HEK293T (cell line): ENCODE results near the gene WDR87.

ENCODE experiments used
- CTCF ChIA-PET: fragments of 350-600 bp; formaldehyde crosslinking; extraction: SDS; loops from one replicate; lab custom pipeline; 2021; ENCODE audit warnings: antibody characterized with exemption, inconsistent platforms; lab: Yijun Ruan, JAX
- POLR2A ChIA-PET: fragments of 350-600 bp; formaldehyde crosslinking; extraction: SDS; loops from one replicate; lab custom pipeline; 2020; ENCODE audit warnings: antibody characterized with exemption, inconsistent platforms; lab: Yijun Ruan, JAX
- DNase-seq: peaks from one replicate; pipeline ENCODE4 v3.0.0; 2012; ENCODE audit warnings: mixed read lengths; ENCODE audit errors: extremely low spot score
- ARNT ChIP-seq: fragments of 450-650 bp; IDR thresholded peaks from 2 replicates; pipeline ENCODE4 v1.6.1; 2017; ENCODE audit warnings: mild to moderate bottlenecking
- BHLHE40 ChIP-seq: fragments of 450-650 bp; IDR thresholded peaks from 2 replicates; pipeline ENCODE4 v1.6.1; 2016; ENCODE audit warnings: mild to moderate bottlenecking, moderate library complexity, borderline replicate concordance
- CTBP1 ChIP-seq: fragments of 450-650 bp; IDR thresholded peaks from 2 replicates; pipeline ENCODE4 v1.6.1; 2016; ENCODE audit warnings: borderline replicate concordance
- ELF4 ChIP-seq: fragments of 450-650 bp; IDR thresholded peaks from 2 replicates; pipeline ENCODE4 v1.6.1; 2017; ENCODE audit warnings: antibody characterized with exemption
- FOXA1 ChIP-seq: fragments of 450-650 bp; IDR thresholded peaks from 2 replicates; pipeline ENCODE4 v1.6.1; 2016; ENCODE audit warnings: mild to moderate bottlenecking
- FOXK2 ChIP-seq: fragments of 450-650 bp; IDR thresholded peaks from 2 replicates; pipeline ENCODE4 v1.6.1; 2016; ENCODE audit warnings: mild to moderate bottlenecking
- FOXM1 ChIP-seq: fragments of 450-650 bp; IDR thresholded peaks from 2 replicates; pipeline ENCODE4 v1.6.1; 2017; ENCODE audit warnings: mild to moderate bottlenecking, borderline replicate concordance
- HDGF ChIP-seq: fragments of 450-650 bp; IDR thresholded peaks from 2 replicates; pipeline ENCODE4 v1.6.1; 2017; ENCODE audit warnings: antibody characterized with exemption, borderline replicate concordance
- L3MBTL2 ChIP-seq: fragments of 450-650 bp; conservative IDR thresholded peaks from 2 replicates; pipeline ENCODE4 v1.6.1; 2016; ENCODE audit warnings: mild to moderate bottlenecking
- LEF1 ChIP-seq: fragments of 450-650 bp; IDR thresholded peaks from 2 replicates; pipeline ENCODE4 v1.6.1; 2017; ENCODE audit warnings: mild to moderate bottlenecking, borderline replicate concordance
- NFRKB ChIP-seq: fragments of 450-650 bp; IDR thresholded peaks from 2 replicates; pipeline ENCODE4 v1.6.1; 2016; ENCODE audit warnings: mild to moderate bottlenecking, moderate library complexity
- SP1 ChIP-seq: fragments of 450-650 bp; IDR thresholded peaks from 2 replicates; pipeline ENCODE4 v1.6.1; 2017
- SUZ12 ChIP-seq: fragments of 450-650 bp; IDR thresholded peaks from 2 replicates; pipeline ENCODE4 v1.6.1; 2016; ENCODE audit warnings: mild to moderate bottlenecking
- TARDBP ChIP-seq: fragments of 450-650 bp; IDR thresholded peaks from 2 replicates; pipeline ENCODE4 v1.6.1; 2016
- ZNF384 ChIP-seq: fragments of 450-650 bp; IDR thresholded peaks from 2 replicates; pipeline ENCODE4 v1.6.1; 2016
- TF ChIP-seq, protein P1 (sequence below): fragments of 450-650 bp; IDR thresholded peaks from 2 replicates; pipeline ENCODE4 v1.6.1; 2016

The WDR87 gene

DNA sequence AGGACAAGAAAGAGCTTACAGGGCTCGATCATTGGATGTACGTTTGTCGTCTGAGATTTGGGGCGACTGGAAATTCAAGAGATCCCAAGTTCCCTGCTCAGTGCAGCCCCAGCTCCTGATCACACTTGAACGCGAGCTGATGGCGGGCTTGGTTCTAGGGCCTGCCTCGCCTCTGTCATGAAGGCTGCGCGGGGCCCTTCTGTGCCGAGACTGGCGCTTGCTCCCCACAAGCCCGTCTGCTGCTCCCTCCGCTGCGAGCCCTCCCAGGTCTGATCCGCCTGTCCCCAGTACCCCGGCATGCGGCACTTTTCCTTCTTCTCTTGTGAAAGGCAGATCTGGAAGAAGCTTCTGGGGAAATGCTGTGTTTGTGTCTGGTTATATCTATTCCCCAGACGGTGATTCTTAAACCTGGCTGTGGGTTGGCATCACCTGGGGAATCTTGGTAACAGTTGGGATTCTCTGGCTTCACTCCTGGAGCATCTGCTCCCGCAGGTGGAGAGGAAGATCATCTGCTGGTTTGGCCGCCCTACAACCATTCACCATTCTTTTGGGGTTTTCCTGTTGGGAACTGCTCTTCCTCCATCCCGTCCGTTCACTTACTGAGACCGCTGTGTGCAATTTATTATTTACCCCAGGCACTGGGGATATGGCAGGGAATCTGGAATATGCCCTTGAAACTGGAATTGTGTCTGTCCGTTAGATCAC, 44.2 kb upstream of the WDR87 start:
- TF ChIP-seq FOXK2: no peak
- no peak for TF ChIP-seq LEF1
- no peak for TF ChIP-seq ARNT
- no peak for TF ChIP-seq ELF4
- no peak for TF ChIP-seq SP1
- no peak for TF ChIP-seq TARDBP
- no peak for TF ChIP-seq FOXA1
- TF ChIP-seq NFRKB: no peak
- POLR2A ChIA-PET: interaction anchor here (1.0 kb wide), 1 partner anchor 44 kb away, joined by 3 read pairs; the partner anchor contains the start of genes SIPA1L3 and WDR87
- CTCF ChIA-PET: no interaction called here
- no peak for DNase-seq

DNA sequence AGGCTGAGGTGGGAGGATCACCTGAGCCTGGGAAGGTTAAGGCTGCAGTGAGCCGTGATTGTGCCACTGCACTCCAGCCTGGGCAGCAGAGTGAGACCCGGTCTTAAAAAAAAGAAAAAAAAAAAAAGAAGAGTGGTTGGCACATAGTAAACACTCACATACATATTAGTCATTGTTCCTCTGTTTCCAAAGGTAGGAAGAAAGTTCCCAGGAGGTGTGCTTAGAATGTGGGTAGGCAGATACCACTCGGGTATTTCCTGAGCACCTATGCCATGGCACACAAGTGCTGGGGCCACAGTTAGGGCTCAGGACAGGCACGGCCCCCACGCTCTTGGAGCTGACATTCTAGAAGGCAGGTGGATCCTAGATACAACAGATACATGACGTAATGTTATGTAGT, 42.0 kb upstream of the WDR87 start:
- TF ChIP-seq, protein P1, sequence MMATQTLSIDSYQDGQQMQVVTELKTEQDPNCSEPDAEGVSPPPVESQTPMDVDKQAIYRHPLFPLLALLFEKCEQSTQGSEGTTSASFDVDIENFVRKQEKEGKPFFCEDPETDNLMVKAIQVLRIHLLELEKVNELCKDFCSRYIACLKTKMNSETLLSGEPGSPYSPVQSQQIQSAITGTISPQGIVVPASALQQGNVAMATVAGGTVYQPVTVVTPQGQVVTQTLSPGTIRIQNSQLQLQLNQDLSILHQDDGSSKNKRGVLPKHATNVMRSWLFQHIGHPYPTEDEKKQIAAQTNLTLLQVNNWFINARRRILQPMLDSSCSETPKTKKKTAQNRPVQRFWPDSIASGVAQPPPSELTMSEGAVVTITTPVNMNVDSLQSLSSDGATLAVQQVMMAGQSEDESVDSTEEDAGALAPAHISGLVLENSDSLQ: no peak
- TF ChIP-seq L3MBTL2: no peak
- no peak for TF ChIP-seq SP1
- TF ChIP-seq SUZ12: no peak
- no peak for TF ChIP-seq FOXM1
- TF ChIP-seq ELF4: no peak
- no peak for TF ChIP-seq FOXK2
- TF ChIP-seq CTBP1: no peak
- TF ChIP-seq NFRKB: no peak
- TF ChIP-seq ZNF384: no peak
- no peak for TF ChIP-seq HDGF
- TF ChIP-seq FOXA1: no peak
- TF ChIP-seq TARDBP: no peak
- TF ChIP-seq LEF1: no peak
- ChIA-PET CTCF (no interaction called here), POLR2A (no interaction called here)
- no peak for DNase-seq

- TF ChIP-seq NFRKB: no peak
- no peak for TF ChIP-seq HDGF
- TF ChIP-seq SP1: no peak
- TF ChIP-seq, protein P1: no peak
- no peak for TF ChIP-seq FOXM1
- TF ChIP-seq FOXA1: no peak
- no peak for TF ChIP-seq ARNT
- TF ChIP-seq BHLHE40: no peak
- TF ChIP-seq ELF4: no peak
- no peak for TF ChIP-seq ZNF384
- TF ChIP-seq LEF1: no peak
- TF ChIP-seq SUZ12: no peak
- no peak for TF ChIP-seq TARDBP
- no peak for TF ChIP-seq CTBP1
- TF ChIP-seq L3MBTL2: no peak
- ChIA-PET POLR2A (no interaction called here), CTCF (no interaction called here)
- no peak for DNase-seq
Observed at GRCh38 chr19:37947778-37948177, 41.4 kb upstream of the WDR87 start.

- DNase-seq: no peak
- POLR2A ChIA-PET: no interaction called here
- CTCF ChIA-PET: interaction anchor here (0.7 kb wide), 1 partner anchor 148 kb away, joined by 3 read pairs; no protein-coding TSS in a partner anchor
- TF ChIP-seq L3MBTL2 (no peak), FOXA1 (no peak), TARDBP (no peak), ZNF384 (no peak), ELF4 (no peak), FOXK2 (no peak), SP1 (no peak), SUZ12 (no peak), CTBP1 (no peak), NFRKB (no peak), FOXM1 (no peak), ARNT (no peak), LEF1 (no peak), HDGF (no peak), BHLHE40 (no peak)
- TF ChIP-seq, protein P1: no peak
Observed at GRCh38 chr19:37946132-37946531, 39.7 kb upstream of the WDR87 start.

DNA sequence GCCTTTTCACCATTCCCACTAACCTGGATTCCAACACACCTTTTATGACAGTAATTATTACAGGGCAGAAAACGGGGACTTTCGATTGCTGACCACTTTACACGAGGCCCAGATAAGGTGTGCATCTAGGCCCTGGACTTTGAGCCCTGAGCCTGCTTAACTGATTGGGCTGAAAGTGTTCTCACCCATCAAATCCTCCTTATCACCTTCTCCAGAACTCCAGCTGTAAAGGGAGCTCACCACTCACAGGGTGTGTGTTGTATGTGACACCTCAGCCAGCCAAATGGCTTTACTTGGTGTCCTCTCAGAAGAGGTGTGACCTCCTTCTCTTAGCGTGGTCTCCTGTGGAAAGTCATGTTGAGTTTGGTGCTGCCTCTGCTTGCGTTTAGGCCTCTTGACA, 37.1 kb upstream of the WDR87 start:
- no peak for DNase-seq
- CTCF ChIA-PET: no interaction called here
- TF ChIP-seq ZNF384 (no peak), LEF1 (no peak), FOXA1 (no peak), CTBP1 (no peak), HDGF (no peak), NFRKB (no peak), ARNT (no peak), L3MBTL2 (no peak), FOXK2 (no peak), SP1 (no peak), SUZ12 (no peak), TARDBP (no peak), BHLHE40 (no peak), FOXM1 (no peak), ELF4 (no peak)
- TF ChIP-seq, protein P1: no peak
- POLR2A ChIA-PET: no interaction called here
